IMR-90 (cell line): ENCODE data around the gene ZCWPW1.

ENCODE experiments used
- BHLHE40 ChIP-seq: fragments of 150-350 bp; IDR thresholded peaks from 2 replicates; pipeline ENCODE4 v1.6.1; 2016; ENCODE audit warnings: mild to moderate bottlenecking, low read depth, low read length
- CEBPB ChIP-seq: IDR thresholded peaks from 2 replicates; pipeline ENCODE4 v1.6.1; 2012; ENCODE audit warnings: low read depth, low read length, improper control_type of control experiment
- CTCF ChIP-seq: conservative IDR thresholded peaks from 2 replicates; pipeline ENCODE4 v1.5.1; 2012; ENCODE audit warnings: mild to moderate bottlenecking, low read depth, low read length, improper control_type of control experiment
- FOS ChIP-seq: fragments of 150-350 bp; IDR thresholded peaks from 2 replicates; pipeline ENCODE4 v1.6.1; 2016; ENCODE audit warnings: low read depth, low read length
- MAFK ChIP-seq: IDR thresholded peaks from 2 replicates; pipeline ENCODE4 v1.6.1; 2012; ENCODE audit warnings: low read depth, low read length, improper control_type of control experiment
- MAZ ChIP-seq: IDR thresholded peaks from 2 replicates; pipeline ENCODE4 v1.6.1; 2012; ENCODE audit warnings: low read depth, mild to moderate bottlenecking, low read length, improper control_type of control experiment, moderate library complexity, borderline replicate concordance
- MXI1 ChIP-seq: IDR thresholded peaks from 2 replicates; pipeline ENCODE4 v1.6.1; 2012; ENCODE audit warnings: low read depth, mild to moderate bottlenecking, low read length, moderate library complexity, borderline replicate concordance
- POLR2A ChIP-seq: IDR thresholded peaks from 2 replicates; pipeline ENCODE4 v1.6.1; 2012; ENCODE audit warnings: mild to moderate bottlenecking, low read depth, low read length
- RAD21 ChIP-seq: IDR thresholded peaks from 2 replicates; pipeline ENCODE4 v1.6.1; 2012; ENCODE audit warnings: low read length, improper control_type of control experiment
- RFX5 ChIP-seq: IDR thresholded peaks from 2 replicates; pipeline ENCODE4 v1.8.0; 2012; ENCODE audit warnings: low read depth, mild to moderate bottlenecking, low read length, moderate library complexity
- SMC3 ChIP-seq: fragments of 150-350 bp; IDR thresholded peaks from 2 replicates; pipeline ENCODE4 v1.6.1; 2016; ENCODE audit warnings: low read depth, mild to moderate bottlenecking, antibody characterized with exemption, low read length, moderate library complexity
- TF ChIP-seq, protein P1 (sequence below): fragments of 150-350 bp; IDR thresholded peaks from 2 replicates; pipeline ENCODE4 v1.6.1; 2017; ENCODE audit warnings: mild to moderate bottlenecking, antibody characterized with exemption, low read length, low read depth

DNA sequence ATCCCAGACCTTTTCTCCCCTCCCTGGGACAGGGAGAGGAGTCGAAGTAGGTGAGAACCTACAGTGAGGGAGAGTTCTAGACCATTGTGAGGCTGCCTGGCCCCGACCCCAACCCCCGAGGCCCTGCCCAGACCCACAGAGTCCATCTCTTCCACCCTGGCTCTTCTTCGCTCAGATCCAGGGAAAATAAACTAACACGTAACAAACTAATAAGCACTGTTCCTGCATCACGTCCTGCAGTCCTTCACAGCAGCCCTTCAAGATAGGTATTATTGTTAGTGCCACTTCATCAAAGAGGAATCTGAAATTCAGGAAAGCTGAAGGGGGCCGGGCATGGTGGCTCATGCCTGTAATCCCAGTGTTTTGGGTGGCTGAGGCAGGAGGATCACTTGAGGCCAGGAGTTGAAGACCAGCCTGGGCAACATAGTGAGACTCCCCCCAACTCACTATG is 35.7 kb upstream of the ZCWPW1 start, which contains the start of gene SPACDR:
- TF ChIP-seq MXI1, result no peak
- no peak for TF ChIP-seq CTCF
- TF ChIP-seq CEBPB, result no peak
- no peak for TF ChIP-seq POLR2A
- no peak for TF ChIP-seq BHLHE40
- TF ChIP-seq RFX5, result no peak
- TF ChIP-seq MAFK, result no peak
- TF ChIP-seq FOS, result no peak
- TF ChIP-seq, protein P1, sequence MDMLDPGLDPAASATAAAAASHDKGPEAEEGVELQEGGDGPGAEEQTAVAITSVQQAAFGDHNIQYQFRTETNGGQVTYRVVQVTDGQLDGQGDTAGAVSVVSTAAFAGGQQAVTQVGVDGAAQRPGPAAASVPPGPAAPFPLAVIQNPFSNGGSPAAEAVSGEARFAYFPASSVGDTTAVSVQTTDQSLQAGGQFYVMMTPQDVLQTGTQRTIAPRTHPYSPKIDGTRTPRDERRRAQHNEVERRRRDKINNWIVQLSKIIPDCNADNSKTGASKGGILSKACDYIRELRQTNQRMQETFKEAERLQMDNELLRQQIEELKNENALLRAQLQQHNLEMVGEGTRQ, result no peak
- no peak for TF ChIP-seq RAD21
- no peak for TF ChIP-seq SMC3
- no peak for TF ChIP-seq MAZ
